ENCODE results near the gene ZNF735.
"Not testable (repeated sequence)": the region's sequence is repeated elsewhere in the genome, so short reads cannot be mapped to it uniquely, and the experiment has no call there.

Gene ZNF735

GRCh38 chr7:64206903-64207302 is at the start of gene ZNF735:
Gene ZNF735 (plus strand): TSS chr7:64207203. CDS start chr7:64207203, 0 bp downstream.
- H3K4me3 ChIP-seq (ENCODE audit: low read length) = no peak within 1 kb of the TSS
- no peak for TF ChIP-seq CTCF (conservative IDR thresholded peaks at IDR 0.05; ENCODE audit: low read length)
- DNase-seq (ENCODE audit: low read depth) = no peak

- DNase-seq (ENCODE audit: low read depth) = not testable (repeated sequence)
Observed at GRCh38 chr7:64170974-64171373, 36.0 kb upstream of the ZNF735 start.

GRCh38 chr7:64174328-64174727 is 32.7 kb upstream of the ZNF735 start:
- DNase-seq (ENCODE audit: low read depth) = no peak
- TF ChIP-seq CTCF (conservative IDR thresholded peaks at IDR 0.05; ENCODE audit: low read length) = no peak
- H3K4me3 ChIP-seq (ENCODE audit: low read length) = no peak overlapping the region

More at GRCh38 chr7:64170974-64171373, 36.0 kb upstream of the ZNF735 start:
- not testable (repeated sequence) for H3K4me3 ChIP-seq (ENCODE audit: low read length)

GRCh38 chr7:64174941-64175340 is 32.1 kb upstream of the ZNF735 start:
- TF ChIP-seq CTCF (conservative IDR thresholded peaks at IDR 0.05; ENCODE audit: low read length) = no peak
- H3K4me3 ChIP-seq (ENCODE audit: low read length) = no peak overlapping the region
- no peak for DNase-seq (ENCODE audit: low read depth)

GRCh38 chr7:64180989-64181388 is 26.0 kb upstream of the ZNF735 start:
- no peak for DNase-seq (ENCODE audit: low read depth)
- TF ChIP-seq CTCF (conservative IDR thresholded peaks at IDR 0.05; ENCODE audit: low read length) = no peak
- H3K4me3 ChIP-seq (ENCODE audit: low read length) = no peak overlapping the region

- no peak for DNase-seq (ENCODE audit: low read depth)
- no peak overlapping the region for H3K4me3 ChIP-seq (ENCODE audit: low read length)
- no peak for TF ChIP-seq CTCF (conservative IDR thresholded peaks at IDR 0.05; ENCODE audit: low read length)
Observed at GRCh38 chr7:64181586-64181985, 25.4 kb upstream of the ZNF735 start.

- no peak for TF ChIP-seq CTCF (conservative IDR thresholded peaks at IDR 0.05; ENCODE audit: low read length)
- no peak overlapping the region for H3K4me3 ChIP-seq (ENCODE audit: low read length)
- no peak for DNase-seq (ENCODE audit: low read depth)
Observed at GRCh38 chr7:64182036-64182790, 24.8 kb upstream of the ZNF735 start.

Data from AG10803 (cell line).